ENCODE measurements around the gene AP3B1. TPM values are rescaled to one million over a fixed set of nuclear protein-coding genes. Genes with fewer than 3 reads are reported as not detected.
A peak's percentile ranks its signal among the peaks of the same experiment; 100 is the strongest.

The AP3B1 gene
- total RNA-seq, 1 donor, result 113 TPM

DNA sequence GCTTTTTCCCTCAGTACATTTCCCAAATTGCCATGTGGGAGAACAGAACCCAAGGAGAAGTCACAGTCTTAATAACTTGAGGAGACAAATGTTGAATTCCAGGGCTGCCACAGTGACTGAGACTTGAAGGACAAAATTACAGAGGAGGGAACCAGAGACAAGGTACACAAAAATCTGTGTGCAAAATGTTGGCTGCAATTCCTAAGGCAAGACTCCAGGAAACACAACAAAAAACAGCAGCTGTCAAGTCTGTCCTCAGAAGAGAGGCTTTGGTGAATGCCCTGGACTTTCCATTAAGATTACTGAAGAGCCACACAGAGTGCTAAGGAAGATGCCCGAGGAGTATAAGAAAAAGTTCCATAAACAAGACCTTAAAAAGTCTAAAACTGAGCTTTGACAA lies 21.1 kb downstream of the AP3B1 start:
- TF ChIP-seq CTCF (IDR thresholded peaks at IDR 0.05; ENCODE audit: insufficient read depth, low read depth, low read length), result no peak
- DNase-seq (ENCODE audit: low read depth), result peak; percentile 58
- H3K4me3 ChIP-seq (ENCODE audit: low read depth, low read length), result no peak overlapping the region

GRCh38 chr5:78271766-78272165 lies 22.7 kb downstream of the AP3B1 start:
- no peak for DNase-seq (ENCODE audit: low read depth)
- no peak for TF ChIP-seq CTCF (IDR thresholded peaks at IDR 0.05; ENCODE audit: insufficient read depth, low read depth, low read length)
- no peak overlapping the region for H3K4me3 ChIP-seq (ENCODE audit: low read depth, low read length)

DNA sequence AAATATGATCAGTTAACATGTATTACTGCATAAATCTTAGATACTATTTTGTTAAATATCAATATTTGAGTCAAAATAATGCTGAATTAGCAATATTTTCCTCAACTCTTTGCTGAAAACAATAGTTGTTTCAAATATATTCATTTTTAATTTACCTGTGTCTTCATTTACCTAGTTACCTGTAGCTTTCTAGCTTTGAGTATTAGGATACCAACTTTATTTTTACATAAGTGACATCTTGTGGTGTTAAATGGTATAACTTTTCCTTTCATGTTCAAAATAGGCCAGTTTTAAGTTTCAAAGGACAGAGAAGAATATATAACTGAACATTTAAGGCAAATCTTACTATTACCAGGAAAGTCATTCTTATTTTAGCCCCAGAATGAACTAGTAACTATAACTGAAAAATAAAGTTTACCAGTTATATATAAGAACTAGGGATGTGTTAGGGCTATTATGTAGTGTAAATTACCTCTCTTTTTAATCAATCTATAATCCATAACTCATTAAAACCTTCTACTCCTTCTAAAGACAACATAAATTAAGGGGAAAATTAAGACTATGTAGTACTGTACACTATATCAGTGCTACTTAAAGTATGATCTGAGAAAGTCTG lies 25.3 kb downstream of the AP3B1 start:
- H3K4me3 ChIP-seq (ENCODE audit: low read depth, low read length), result no peak overlapping the region
- peak; percentile 27 for DNase-seq (ENCODE audit: low read depth)
- TF ChIP-seq CTCF (IDR thresholded peaks at IDR 0.05; ENCODE audit: insufficient read depth, low read depth, low read length), result peak; percentile 38

GRCh38 chr5:78268356-78268755 lies 26.1 kb downstream of the AP3B1 start:
- no peak overlapping the region for H3K4me3 ChIP-seq (ENCODE audit: low read depth, low read length)
- no peak for TF ChIP-seq CTCF (IDR thresholded peaks at IDR 0.05; ENCODE audit: insufficient read depth, low read depth, low read length)
- no peak for DNase-seq (ENCODE audit: low read depth)

GRCh38 chr5:78265163-78265562 lies 29.3 kb downstream of the AP3B1 start:
- DNase-seq (ENCODE audit: low read depth), result no peak
- H3K4me3 ChIP-seq (ENCODE audit: low read depth, low read length), result no peak overlapping the region
- no peak for TF ChIP-seq CTCF (IDR thresholded peaks at IDR 0.05; ENCODE audit: insufficient read depth, low read depth, low read length)

GRCh38 chr5:78264600-78264999 lies 29.9 kb downstream of the AP3B1 start:
- H3K4me3 ChIP-seq (ENCODE audit: low read depth, low read length), result no peak overlapping the region
- no peak for DNase-seq (ENCODE audit: low read depth)
- TF ChIP-seq CTCF (IDR thresholded peaks at IDR 0.05; ENCODE audit: insufficient read depth, low read depth, low read length), result no peak

GRCh38 chr5:78260771-78261170 lies 33.7 kb downstream of the AP3B1 start:
- TF ChIP-seq CTCF (IDR thresholded peaks at IDR 0.05; ENCODE audit: insufficient read depth, low read depth, low read length), result no peak
- DNase-seq (ENCODE audit: low read depth), result no peak
- H3K4me3 ChIP-seq (ENCODE audit: low read depth, low read length), result no peak overlapping the region

Data from fibroblast of villous mesenchyme (primary cell).